ENCODE data around the gene TRMT11.

- no peak for TF ChIP-seq CTCF (IDR thresholded peaks at IDR 0.05)
- no peak for TF ChIP-seq POLR2A (IDR thresholded peaks at IDR 0.05)
Observed at GRCh38 chr6:126054802-126055201, 68.5 kb downstream of the TRMT11 start.

All from sigmoid colon (tissue), 3 donors.